ENCODE data around the gene FAM47C.
"Not testable (repeated sequence)": the region's sequence is repeated elsewhere in the genome, so short reads cannot be mapped to it uniquely, and the experiment has no call there.

The FAM47C gene

GRCh38 chrX:37008182-37008581 is at the start of gene FAM47C:
FAM47C (plus strand) TSS chrX:37008366; CDS start chrX:37008411, 45 bp downstream.
- not testable (repeated sequence) for DNase-seq

GRCh38 chrX:36961590-36961989 is 46.6 kb upstream of the FAM47C start:
- DNase-seq, result no peak

- DNase-seq, result no peak
Observed at GRCh38 chrX:36963069-36963808, 44.9 kb upstream of the FAM47C start.

GRCh38 chrX:36963852-36964251 is 44.3 kb upstream of the FAM47C start:
- DNase-seq, result no peak

GRCh38 chrX:36973575-36973974 is 34.6 kb upstream of the FAM47C start:
- DNase-seq, result no peak

GRCh38 chrX:36974911-36975310 is 33.3 kb upstream of the FAM47C start:
- no peak for DNase-seq

GRCh38 chrX:36978886-36979285 is 29.3 kb upstream of the FAM47C start:
- no peak for DNase-seq

- no peak for DNase-seq
Observed at GRCh38 chrX:36983831-36984230, 24.3 kb upstream of the FAM47C start.

- not testable (repeated sequence) for DNase-seq
Observed at GRCh38 chrX:36985416-36986209, 22.6 kb upstream of the FAM47C start.

GRCh38 chrX:36986231-36986630 is 21.9 kb upstream of the FAM47C start:
- DNase-seq, result no peak

- not testable (repeated sequence) for DNase-seq
Observed at GRCh38 chrX:36987212-36987611, 21.0 kb upstream of the FAM47C start.

- DNase-seq, result no peak
Observed at GRCh38 chrX:37000140-37000539, 8.0 kb upstream of the FAM47C start.

GRCh38 chrX:37010496-37010895 is 2.3 kb downstream of the FAM47C start:
- DNase-seq, result no peak

GRCh38 chrX:37034260-37034659 is 26.1 kb downstream of the FAM47C start:
- not testable (repeated sequence) for DNase-seq

GRCh38 chrX:37036674-37037220 is 28.6 kb downstream of the FAM47C start:
- DNase-seq, result not testable (repeated sequence)

GRCh38 chrX:37038814-37039213 is 30.6 kb downstream of the FAM47C start:
- not testable (repeated sequence) for DNase-seq

- not testable (repeated sequence) for DNase-seq
Observed at GRCh38 chrX:37042956-37043885, 35.1 kb downstream of the FAM47C start.

- DNase-seq, result no peak
Observed at GRCh38 chrX:37047776-37048175, 39.6 kb downstream of the FAM47C start.

- DNase-seq, result not testable (repeated sequence)
Observed at GRCh38 chrX:37057572-37057971, 49.4 kb downstream of the FAM47C start.

- no peak for DNase-seq
Observed at GRCh38 chrX:37060999-37061398, 52.8 kb downstream of the FAM47C start.

Data from CD4-positive, alpha-beta T cell treated with Interleukin-17A for 4 hours (primary cell).